SKM-1 (cell line): ENCODE results near the gene PAQR7.

Experiments used
- DNase-seq: peaks from one replicate; lab custom pipeline; 2025; ENCODE audit not compliant: unreplicated experiment; lab: John Stamatoyannopoulos, UW

The PAQR7 gene

DNA sequence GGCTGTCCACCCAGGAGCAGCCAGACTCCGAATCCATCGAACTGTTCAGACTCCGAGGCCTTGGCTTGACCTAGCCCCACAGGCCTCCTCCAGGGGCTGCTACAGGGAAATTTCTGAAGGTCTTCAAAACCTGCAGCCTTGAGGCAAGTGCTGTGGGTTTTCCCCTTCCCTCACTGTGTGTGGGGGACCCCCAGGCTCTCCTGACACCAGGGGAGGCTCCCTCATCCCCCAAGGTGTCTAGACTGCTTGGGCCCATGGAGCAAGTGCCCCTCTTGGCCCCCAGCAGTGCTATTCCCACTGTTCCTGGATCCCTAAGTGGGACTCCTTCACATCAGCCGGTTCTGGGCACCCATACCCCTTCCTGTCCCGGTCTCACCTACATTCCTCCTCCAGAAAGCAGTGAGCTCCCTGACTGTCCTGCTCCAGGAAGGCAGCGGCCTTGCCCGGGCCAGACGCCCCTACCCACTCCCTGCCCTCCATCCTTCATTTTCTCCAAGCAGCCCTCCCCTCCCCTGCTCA lies 814 bp downstream of the PAQR7 start:
- DNase-seq: no peak

DNA sequence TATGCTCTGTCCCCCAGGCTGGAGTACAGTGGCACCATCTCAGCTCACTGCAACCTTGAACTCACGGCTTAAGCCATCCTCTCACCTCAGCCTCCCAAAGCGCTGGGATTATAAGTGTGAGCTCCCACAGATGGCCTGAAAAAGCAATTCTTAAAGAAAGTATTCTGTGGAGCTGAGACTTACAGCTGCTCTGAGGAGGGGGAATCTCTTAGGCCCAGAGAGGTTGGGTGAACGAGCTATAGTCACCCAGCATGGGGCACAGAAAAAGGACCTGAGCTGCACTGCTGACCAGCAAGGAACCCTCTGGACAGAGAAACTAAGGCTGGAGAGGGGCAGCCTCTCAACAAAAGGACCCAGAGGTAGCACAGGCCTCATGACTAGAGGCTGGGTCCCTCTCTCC lies 1.3 kb downstream of the PAQR7 start:
- no peak for DNase-seq

DNA sequence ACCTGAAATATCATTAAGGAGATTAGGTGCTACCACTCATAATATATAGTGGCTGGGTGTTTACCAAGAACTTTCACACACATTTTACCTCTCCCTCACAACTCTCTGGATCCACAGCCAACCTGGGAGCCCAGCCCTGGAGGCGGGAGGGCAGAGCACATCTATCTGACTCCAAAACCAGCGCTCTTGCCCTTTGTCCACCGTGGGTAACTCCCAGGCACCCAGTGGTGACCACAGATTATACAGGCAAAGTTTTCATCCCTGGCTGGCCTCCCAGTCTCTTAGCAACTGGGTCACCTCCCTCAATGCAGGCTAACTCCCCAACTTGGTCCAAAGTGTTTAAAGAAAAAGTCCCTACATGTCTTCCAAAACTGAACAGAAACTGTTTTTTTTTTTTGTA lies 2.4 kb downstream of the PAQR7 start:
- no peak for DNase-seq

DNA sequence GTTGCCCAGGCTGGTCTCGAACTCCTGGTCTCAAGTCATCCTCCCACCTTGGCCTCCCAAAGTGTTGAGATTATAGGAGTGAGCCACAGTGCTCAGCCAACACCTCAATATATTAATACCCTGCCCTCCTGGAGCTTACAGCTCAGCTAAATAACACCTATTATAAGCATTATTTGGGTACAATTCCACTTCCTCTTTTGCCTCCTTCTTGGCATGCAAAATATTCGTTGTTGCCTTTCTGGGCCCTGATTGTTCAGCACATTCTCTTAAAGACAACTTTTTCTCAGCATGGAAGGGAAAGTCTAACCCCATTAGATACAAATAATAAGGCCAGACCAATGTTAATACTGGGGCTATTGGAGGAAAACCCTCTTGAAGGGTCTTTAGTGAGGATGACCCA lies 2.8 kb downstream of the PAQR7 start:
- no peak for DNase-seq

DNA sequence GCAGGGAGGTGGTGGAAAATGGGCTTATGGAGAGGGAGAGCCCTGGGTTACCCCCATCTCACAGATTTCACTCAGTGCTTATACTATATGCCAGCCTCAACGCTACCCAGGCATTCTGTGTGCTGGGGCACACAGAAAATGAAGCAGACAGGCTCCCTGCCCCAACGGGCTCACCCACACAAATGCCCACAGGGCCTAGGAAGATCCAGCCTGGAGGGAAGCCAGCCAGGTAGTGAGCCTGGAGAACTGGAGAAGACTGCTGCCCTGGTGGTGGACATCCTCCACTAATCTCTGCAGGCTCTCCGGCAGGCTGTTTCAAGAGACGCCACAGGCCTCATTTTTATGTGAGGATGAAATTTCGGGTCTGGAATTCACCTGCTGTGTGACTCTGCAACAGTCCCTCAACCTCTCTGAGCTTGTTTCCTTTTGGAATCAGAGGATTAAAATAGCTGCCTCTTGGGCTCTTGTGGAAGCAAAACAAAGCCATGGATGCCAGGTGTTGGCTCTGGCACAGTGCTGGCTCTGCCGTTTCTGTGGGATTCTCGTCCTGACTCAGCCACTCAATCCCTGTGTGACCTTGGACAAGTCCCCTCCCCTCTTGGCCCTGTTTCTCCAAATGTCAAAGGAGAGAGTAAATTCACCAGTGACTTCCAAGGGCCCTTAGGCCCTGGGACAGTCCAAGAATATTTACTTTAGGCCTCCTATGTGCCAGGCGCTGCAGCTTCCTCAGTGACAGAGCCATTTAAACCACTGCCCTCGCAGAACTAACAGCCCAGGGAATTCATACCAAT lies 3.6 kb downstream of the PAQR7 start:
- no peak for DNase-seq

DNA sequence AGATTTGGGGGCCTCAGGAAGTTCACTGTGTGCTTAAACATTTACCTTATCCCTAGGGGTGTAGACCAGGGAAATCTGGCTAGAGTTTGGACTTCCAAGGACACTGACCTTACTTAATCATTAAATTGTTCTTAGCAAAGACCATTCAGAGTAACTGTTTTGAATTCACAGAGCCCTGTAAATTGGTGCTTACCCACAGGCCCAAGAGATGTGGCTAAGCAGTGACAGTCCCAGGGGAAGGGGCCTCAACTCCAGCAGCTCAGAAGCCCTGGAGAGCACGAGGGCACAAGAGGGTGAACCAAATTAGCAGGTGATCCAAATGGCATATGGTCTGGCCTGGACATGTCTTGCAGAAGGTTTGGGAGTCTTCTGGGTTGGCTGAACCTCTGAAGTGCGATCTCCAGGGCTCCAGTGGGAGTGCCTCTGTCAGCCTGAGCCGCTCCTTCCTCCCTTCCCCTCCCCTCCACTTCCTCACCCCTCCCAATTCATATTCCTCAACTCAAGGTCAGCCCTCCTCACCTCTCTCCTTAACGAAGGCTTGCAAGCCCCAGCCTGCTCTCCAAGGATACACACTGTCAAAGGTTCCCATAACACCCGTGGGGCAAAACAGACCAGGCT lies 4.3 kb downstream of the PAQR7 start:
- no peak for DNase-seq

DNA sequence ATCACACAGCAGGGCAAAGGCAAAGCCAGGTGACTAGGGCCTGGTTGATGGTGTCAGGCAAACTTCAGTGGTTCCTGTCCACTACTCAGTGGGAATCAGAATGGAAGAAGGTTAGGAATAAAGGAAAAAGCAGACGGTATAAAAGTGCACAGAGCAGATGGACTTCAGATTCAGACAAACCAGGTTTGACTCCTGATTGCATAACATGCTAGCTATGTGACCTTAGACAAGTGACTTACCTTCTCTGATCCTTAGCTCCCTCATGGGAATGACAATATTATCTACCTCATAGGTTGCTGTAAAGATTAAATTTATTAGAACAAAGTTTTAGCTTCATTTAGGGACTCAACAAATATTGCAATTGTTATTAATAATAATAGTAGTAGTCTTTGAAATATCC lies 4.9 kb downstream of the PAQR7 start:
- DNase-seq: no peak

DNA sequence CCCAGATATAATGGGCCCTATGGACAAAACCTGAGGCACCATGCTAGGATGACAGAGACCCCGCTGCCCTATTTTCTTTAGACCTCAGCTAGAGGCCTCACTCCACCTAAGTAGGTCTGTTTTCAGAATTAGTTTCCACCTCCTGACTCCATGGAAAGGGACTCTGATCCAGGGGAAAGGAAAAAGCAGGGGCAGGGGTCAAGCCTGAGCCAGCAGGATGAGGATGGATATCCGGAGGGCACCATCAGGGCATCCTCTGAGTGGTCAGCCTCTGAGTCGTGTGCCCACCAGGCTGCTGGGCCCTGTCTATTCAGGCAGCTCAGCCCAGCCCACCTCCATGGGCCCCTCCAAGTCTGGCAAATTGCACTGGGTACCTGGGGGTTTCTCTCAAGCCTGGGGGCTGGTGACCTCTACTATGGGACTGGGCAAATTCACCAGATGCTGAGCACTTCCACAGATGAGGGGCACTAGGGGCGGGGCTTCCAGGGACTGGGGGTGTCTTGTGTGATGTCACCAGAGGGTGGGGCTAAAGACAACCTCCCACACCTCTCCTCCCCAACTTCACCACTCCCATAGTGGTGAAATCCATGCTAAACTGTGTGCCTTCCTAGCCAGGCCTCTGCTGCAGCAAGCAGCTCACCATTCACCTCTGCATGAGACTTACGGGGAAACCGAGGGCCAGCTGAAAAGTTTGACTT lies 5.5 kb downstream of the PAQR7 start:
- DNase-seq: no peak

DNA sequence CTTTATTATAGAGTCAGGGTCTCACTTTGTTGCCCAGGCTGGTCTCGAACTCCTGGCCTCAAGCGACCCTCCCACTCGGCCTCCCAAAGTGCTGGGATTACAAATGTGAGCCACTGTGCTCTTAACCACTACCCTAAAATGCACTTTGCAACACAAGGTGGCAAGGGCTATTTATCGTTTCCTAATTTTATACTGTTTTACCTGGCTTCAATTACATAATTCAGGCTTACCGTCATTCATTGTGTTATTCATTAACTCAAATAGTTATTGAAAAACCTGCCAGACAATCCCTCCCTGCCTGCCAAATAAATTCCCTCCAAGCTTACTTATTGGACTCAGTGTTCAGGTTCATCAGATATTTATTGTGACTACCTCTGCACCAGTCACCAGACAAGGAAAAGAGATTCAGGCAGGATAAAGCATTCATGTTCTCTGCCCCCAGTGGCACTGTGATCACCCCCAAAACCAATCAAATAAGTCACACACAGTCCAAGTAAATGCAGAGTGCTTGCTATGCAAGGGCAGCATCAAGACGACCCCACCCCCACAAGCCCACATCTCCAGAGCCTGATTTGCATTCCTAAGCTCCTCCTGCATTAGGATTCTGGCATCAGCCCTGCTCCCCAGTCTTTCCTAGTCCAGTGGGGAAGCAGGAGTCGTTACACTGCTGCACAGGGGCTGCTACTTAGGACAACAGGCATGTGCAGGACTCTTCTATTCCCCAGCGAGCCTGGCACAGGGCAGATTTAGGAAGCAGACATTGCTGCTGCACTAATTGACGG lies 8.1 kb downstream of the PAQR7 start:
- DNase-seq: no peak

DNA sequence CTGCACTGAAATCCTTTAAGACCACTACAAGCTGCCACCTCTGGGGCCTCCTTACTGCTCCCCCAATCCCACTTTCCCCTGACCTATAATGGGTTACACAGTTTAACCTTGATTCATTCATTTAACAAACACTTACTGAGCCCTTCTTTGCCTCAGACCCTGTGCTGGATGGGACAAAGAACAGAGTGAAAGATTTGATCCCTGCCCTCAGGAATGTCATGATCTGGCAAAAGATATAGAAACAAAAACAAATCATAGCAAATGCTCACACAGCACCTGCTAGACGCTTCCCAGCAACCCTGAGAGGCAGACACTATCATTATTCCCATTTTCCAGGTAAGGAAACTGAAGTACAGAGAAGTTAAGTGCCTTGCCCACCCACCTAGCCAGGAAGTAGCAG lies 9.2 kb downstream of the PAQR7 start:
- DNase-seq: no peak

DNA sequence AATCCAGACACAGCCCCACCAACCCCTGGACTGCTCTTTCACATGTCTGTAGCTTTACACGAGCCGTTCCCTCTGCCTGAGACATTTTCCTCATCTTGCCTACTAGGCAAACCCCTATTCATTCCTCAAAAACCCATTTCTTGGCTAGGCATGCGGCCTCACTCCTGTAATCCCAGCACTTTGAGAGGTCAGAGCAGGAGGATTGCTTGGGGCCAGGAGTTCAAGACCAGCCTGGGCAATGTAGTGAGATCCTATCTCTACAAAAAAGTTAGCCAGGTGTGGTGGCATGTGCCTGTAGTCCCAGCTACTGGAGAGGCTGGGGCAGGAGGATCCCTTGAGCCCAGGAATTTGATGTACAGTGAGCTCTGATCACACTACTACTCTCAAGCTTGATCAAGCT lies 11.1 kb downstream of the PAQR7 start:
- DNase-seq: no peak

DNA sequence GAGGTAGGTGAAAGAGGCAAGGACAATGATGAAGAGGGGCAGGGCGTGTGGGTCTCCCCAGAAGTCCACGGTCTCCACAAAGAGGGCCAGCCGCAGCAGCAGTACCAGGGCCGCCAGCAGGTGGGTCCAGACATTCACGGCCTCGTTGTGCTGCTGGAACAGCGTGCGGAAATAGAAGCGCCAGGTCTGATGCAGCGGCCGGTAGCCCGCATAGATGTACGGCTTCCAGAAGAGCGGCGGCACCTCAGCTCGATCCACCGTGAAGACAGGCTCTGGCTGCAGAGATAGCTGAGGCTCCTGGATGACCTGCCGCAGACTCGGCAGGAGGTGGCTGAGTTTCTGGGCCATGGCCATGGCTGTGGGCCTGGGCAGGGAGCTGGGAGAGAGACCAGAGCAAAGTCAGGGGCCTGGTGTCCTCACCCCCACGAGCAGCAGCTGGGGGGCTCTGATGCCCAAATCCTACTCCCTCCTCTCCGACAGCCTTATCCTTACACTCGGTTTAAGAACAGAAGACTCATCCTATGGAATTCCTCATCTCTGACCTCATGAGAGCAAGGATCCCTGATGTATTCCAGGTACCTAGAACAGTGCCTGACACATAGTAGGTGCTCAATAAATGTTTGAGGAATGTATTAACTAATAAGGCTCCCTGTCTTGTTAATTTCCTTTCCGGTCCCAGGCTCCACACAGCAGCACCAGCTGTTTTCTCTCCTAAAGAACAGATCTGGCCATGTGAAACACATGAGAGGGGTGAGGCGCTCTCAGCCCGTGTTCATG lies 11.8 kb downstream of the PAQR7 start:
- no peak for DNase-seq

DNA sequence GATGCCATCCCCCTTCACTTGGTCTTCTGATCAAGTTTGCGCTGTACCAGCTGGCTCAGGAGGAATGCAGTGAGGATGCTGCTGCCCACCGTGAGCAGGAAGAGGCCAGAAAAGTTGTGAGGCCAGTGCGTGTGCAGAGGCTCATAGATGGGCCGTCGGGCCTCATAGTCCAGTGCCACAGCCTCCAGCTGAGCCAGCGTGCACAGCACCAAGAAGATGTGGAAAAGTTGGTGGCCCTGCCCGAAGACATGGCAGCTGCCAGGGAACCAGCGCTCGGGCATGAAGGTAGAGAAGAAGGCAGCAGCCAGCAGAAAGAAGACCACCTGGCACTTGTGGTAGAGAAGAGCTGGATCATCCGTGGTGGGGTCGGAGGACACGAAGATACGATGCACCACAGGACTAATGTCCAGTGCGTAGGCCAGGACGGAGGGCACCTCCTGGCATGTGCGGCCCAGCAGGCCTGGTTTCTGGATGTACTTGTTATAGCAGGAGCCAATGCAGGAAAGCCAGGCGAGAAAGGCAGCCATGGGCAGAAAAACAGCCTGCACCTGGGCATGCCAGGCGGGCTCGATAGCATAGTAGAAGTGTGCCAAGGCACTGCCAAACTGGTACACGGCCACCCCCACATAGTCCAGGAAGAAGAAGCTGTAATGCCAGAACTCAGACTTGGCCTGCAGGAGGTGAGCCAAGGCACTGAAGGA lies 12.6 kb downstream of the PAQR7 start:
- no peak for DNase-seq

DNA sequence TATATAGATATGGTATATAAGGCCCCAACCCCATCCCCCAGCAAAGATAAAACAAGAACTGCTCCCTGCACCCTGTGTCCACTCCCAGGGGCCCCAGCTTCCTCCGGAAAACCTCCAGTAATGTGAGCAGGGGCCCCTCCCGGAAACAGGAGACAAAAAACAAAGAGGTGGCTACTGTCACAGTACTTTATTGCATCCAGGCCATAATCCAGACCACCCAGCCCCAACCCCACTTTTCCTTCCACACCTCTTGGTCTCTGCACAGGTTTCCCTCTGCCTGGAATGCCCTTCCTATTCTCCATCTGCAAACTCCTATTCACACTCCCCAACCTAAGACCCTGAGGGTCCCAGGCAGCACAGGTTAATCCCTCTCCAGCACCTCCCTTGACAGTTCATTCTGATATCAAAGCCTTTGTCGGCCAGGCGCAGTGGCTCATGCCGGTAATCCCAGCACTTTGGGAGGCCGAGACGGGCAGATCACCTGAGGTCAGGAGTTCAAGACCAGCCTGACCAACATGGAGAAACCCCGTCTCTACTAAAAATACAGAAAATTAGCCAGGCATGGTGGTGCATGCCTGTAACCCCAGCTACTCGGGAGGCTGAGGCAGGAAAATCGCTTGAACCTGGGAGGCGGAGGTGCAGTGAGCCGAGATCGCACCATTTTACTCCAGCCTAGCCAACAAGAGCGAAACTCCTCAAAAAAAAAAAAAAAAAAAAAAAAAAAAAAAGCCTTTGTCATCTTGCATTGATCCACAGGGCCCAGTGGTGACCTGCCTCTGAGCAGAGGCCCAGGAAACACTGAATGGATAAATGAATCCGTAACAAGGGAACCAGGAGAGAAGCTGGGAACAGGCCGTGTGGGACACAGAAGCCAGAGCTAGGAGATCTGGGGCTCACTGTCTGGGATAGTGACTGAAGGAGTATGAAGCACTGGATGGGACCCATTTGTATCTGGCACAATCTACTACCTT lies 13.9 kb downstream of the PAQR7 start:
- peak; percentile 81 for DNase-seq

DNA sequence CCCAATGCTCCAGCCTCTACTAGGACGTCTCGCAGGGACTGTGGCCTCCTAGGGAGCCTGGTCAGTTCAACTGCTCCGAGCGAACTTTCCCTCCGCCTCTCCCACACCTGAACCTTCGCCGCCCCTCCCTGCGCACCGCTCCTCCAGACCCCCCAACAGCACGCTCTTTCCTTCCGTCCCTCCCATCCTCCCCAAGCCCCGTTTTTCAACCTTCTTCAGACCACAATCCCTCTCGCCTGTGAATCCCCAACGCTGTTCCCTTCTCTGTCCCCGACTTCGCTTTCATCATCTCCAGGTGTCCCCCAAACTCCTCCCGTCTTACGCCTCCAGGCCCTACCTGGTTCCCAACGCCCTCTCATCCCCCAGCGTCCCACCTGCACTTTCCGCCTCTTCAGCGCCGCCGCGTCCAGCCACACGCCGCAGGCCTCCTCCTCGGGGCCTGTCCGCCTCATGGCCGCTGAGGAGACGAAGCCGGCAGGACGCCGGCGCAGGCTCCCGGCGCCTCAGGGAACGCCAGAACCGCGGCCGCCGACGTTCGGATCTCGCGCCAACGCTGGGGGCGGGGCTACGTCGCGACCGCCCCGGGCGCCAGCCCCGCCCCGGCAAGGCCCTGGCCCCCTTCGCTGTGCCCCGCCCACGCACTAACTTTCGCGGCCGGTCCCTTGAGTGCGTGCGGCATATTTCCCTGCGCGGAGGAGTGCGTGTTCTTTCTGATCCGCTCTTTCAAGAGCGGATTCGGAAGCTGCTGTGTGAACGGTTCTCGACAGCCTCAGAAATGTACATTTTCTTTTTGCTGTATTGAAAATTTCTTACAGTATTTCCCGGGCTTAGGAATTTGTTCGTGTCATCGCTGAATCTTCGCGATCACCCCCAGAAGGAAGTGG lies 16.4 kb downstream of the PAQR7 start, which contains the start of gene AUNIP:
AUNIP (minus strand) TSS at position 552 of the 884 bp plus-strand sequence; CDS start at position 452, 100 bp downstream.
- DNase-seq: peak; percentile 73

DNA sequence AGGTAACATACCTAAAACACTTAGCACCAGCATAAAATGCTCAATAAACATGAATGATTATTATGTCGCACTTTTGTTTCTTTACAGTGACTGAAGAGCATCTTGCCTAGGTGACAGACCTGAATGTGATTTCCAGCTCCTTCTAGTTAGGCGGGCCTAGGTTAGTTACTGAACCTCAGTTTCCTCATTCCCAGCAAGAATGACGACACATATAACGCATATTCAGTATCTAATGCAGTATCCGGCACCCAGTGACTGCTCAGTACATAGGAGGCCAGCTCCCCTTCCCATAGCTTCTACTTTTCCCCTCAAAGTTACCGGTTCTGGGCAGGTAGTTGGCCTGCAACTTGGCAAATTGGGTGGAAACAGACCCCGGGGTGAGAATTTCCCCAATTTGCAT lies 17.0 kb downstream of the PAQR7 start:
- DNase-seq: peak; percentile 35

DNA sequence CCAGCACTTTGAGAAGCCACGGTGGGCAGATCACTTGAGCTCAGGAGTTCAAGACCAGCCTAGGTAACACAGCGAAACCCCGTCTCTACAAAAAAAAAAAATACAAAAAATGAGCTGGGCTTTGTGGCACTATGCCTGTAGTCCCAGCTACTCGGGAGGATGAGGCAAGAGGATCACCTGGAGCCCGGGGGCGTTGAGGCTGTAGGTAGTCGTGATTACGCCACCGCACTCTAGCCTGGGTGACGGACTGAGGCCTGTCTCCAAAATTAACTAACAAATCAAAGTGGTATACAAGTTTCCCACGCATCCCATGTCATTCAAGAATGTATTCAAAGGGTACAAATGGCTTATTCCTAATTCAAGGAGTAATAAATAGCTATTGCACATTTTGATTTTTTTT lies 18.7 kb downstream of the PAQR7 start:
- no peak for DNase-seq

DNA sequence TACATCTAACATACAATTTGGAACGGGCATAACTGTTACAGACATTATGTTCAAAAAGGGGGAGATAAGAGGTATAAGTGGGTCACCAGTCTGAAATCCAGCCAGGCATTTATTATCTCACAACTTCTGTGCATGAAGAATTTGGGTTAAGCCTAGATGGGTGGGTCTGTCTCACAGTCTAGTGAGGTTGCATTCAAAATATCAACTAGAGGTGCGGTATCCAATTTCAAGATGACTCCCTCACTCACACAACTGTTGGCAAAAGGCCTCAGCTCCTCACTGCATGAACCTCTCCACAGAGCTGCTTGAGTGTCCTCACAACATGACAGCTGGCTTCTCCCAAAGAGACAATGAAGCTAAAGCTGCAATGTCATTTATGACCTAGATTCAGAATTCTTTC lies 21.0 kb downstream of the PAQR7 start:
- no peak for DNase-seq
